Measurements from ENCODE around the gene TOMM5. TPM values are rescaled to one million over a fixed set of nuclear protein-coding genes. Genes with fewer than 3 reads are reported as not detected.

TOMM5 gene
- polyA plus RNA-seq, 1 donor from 2014 or later = 166 TPM

Other genes starting within 250 kb of the TOMM5 start
- 84.6 TPM for gene GRHPR, start 169.9 kb downstream of the TOMM5 start, polyA plus RNA-seq
- 1.1 TPM for gene ZBTB5, start 127.1 kb downstream of the TOMM5 start, polyA plus RNA-seq
- gene POLR1E, start 106.6 kb downstream of the TOMM5 start, polyA plus RNA-seq = 13.7 TPM
- 15.1 TPM for gene FBXO10, start 16.2 kb downstream of the TOMM5 start, polyA plus RNA-seq
- gene FRMPD1, start 58.4 kb upstream of the TOMM5 start, polyA plus RNA-seq = not detected
- 20.0 TPM for gene TRMT10B, start 161.2 kb upstream of the TOMM5 start, polyA plus RNA-seq
- 36.5 TPM for gene EXOSC3, start 192.5 kb upstream of the TOMM5 start, polyA plus RNA-seq
- gene DCAF10, start 208.2 kb upstream of the TOMM5 start, polyA plus RNA-seq = 29.3 TPM

Data from IgD-negative memory B cell (primary cell).